HTERT RPE-1 (cell line): ENCODE data around the gene AUNIP.

Experiments used
- in situ Hi-C: fragments of 300-500 bp; cut with MboI; formaldehyde crosslinking; loops from 4 replicates; pipeline ENCODE4 v1.14.3; 2020; ENCODE audit warnings: low sequenced_read_pairs

AUNIP gene

DNA sequence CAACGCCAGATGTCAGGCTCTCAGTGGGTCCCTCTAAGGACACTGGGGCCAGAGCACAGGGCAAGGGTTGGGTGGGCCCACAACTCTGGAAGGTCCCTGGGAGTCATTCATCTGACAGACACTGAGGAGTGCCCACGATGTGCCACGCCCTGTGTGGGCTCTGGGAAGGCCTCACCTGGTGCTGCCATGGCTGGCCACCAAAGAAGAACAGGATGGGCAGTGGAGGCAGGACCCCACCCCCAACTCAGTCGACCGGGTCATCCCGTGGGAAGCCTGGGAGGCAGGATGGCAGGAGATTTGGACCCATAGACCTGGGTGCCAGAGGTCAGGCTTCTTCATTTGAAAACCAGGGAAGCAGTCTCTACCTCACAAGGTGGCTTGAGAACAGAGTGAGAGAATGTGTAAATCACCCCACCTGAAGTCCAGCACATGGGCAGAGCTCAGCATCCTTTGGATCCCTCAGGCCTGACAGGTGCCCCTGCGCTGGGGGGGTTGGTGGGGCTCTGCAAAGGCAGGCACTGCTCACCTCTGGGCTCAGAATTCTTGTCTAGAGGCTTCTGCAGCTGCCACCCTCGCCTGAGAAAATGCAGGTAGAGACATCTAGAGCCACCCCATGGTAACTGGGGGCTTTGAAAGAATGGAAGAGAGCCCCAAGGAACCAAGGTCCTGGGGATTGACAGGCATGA lies 60.4 kb downstream of the AUNIP start:
- in situ Hi-C loops: no loop called here

DNA sequence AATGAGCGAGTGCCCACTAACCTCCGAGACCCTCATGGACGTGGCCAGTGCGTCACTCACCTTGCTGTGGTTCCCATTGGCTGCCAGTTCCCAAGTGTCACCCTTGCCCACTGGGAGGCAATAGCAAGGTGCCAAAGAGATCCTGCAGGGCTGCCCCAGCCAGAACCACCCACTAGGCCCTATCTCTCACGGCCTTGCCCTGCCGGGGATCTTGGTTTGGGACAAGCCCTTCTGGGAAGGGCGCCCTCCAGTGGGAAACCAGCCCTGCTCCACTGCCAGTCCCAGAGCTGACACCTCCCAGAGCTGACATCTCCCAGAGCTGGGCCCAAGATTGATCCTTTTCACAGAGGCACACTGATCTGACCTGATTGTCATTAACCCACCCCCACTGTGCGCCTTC lies 61.3 kb downstream of the AUNIP start:
- in situ Hi-C loops: no loop called here

DNA sequence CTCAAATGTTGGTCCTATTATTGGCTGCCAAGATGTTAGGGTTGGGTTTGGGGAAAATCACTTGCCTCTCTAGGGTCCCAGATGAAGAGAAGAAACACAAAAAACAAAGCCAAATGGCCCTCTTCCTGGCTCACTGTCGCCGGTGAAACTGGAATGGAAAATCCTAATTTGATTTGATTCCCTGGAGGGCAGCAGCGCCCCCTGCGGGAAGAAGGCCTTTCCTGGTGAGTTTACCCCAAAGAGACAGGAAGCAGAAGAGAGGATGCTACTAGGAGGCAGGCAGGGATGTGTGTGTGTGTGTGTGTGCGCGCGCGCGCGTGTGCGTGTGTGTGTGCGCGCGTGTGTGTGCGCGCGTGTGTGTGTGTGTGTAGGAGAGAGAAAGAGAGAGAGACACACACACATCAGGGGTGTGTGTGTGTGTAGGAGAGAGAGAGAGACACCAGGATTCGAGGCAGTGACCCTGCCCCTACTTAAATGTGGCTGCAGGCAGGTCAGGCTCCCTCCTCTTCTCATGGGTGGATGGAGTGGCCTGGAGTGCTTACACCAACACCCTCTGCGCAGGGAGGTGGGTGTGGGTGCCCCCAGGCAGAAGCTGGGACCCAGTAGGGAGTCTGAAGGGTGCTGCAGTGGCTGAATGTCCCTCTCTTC lies 62.3 kb downstream of the AUNIP start:
- in situ Hi-C loops: no loop called here

DNA sequence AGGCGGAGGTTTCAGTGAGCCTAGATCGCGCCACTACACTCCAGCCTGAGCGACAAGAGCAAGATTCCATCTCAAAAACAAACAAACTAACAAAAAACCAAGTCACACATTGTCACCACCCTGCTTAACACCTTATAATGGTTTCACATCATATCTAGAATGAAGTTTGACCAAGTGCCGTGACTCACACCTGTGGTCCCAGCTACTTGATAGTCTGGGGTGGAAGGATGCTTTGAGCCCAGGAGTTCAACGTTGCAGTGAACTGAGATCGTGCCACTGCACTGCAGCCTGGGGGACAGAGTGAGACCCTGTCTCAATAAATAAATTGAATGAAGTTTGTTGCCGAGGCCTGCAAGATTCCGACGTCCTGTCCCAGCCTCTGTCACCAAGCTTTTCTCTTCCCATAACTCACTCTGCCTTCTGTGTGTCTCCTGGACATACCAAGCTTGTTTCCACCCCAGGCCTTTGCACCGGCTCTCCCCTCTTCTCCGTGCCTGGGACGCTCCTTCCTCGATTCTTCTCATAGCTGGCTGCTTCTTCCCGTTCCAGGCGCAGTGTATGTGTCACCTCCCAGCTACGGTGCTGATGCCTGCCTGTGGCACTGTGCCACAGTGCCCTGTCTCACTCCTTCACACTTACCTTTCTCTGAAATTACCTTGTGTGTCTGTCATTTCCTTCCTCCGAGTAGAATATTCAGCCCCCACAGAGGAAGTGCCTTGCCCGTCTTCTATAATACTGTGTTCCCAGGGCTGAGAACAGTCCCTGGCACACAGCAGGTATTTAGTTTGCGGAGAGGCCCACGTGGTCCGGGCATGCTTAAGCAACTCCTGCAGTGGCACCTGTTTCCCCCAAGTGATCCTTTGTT lies 63.1 kb downstream of the AUNIP start:
- in situ Hi-C loops: no loop called here

DNA sequence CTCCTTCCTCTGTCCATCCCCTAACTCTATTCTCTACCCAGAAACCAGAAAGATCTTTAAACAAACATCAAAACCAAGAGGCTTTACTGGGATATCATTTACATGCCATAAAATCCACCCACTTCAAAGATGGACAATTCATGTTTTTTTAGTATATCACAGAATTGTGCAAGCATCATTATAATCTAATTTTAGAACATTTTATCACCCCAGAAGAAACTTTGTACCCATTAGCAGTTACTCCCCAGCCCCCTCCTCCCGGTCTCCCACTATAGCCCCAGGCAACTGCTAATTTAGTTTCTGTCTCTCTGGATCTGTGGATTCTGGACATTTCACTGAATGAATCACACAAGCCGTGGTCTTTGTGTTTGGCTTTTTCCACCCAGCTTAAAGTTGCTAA lies 64.0 kb downstream of the AUNIP start:
- in situ Hi-C loops: no loop called here

DNA sequence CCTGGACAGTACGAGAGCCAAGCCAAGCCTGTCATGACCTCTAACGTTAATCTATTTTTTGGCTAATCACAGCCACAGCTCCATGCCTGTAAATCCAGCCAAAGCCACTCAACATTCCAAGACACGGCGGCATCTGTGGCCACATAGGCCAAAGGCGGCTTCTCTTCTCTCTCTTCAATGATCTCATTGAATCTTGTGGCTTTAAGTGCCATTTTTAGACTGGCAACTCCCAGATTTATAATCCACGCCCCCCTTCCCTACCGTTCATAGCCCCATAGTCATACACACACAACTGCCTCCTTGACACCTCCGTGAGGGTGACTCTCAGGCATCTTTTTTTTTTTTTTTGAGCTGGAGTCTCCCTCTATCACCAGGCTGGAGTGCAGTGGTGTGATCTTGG lies 64.9 kb downstream of the AUNIP start:
- in situ Hi-C loops: no loop called here

DNA sequence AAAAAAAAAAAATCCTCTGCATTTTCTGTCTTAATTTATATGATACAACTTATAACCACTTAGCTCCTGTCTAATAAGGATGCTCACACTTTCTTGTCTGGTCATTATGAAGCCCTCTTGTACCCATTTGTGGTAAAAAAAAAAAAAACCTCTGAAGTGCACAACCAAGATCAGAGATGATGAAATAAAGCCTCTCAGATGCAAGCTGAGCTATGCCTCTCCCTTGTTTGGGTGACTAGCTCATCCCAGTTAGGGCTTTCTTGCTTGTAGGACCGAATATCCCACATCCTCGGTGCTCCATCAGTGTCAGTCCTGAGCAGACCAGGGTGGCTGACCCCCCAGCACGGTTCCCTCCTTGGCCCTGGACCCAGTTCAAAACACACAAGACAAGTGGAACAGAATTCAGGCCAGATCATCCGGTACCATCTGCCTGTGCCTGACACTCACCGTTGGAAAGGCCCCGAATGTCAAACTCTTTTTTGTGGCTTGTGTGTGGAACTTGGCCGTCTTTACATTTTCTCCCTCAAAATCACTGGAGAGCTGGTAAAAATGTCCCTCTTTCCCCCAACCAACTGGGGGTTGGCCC lies 65.6 kb downstream of the AUNIP start:
- in situ Hi-C loops: no loop called here

DNA sequence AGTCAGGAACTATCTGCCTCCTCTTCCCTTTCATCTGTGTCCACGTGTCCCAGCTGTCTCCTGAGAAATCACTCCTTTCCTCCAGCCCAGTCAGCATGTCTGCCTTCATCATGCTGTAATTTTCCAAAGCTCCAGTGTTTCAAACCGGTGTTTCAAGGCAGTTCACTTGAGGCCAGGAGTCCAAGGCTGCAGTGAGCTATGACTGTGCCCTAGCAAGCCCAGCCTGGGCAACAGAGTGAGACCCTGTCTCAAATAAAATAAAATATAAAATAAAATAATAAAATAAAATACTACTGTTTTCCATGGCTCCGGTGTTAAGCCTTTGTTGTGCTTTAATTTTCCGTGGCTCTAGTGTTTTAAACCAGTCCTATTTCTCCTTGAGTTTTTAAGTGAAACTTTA lies 67.1 kb downstream of the AUNIP start:
- in situ Hi-C loops: no loop called here

DNA sequence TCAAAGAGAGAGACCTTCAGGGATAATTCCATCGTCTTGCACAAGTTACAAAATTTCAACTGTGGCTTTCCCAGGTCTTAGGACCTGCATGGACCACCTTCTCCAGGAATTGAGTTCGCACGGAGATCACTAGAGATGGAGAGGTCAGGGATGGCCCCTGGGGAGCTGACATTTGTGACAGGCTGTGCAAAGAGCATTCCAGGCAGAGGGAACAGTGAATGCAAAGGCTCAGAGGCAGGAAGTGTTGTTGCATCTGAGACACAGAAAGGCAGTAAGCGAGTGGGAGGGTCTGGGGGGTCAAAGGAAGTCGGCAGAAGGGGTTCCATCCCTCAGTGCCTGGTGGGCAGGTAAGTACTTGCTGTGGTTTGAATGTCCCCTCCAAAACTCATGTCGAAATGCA lies 68.8 kb downstream of the AUNIP start:
- in situ Hi-C loops: no loop called here

DNA sequence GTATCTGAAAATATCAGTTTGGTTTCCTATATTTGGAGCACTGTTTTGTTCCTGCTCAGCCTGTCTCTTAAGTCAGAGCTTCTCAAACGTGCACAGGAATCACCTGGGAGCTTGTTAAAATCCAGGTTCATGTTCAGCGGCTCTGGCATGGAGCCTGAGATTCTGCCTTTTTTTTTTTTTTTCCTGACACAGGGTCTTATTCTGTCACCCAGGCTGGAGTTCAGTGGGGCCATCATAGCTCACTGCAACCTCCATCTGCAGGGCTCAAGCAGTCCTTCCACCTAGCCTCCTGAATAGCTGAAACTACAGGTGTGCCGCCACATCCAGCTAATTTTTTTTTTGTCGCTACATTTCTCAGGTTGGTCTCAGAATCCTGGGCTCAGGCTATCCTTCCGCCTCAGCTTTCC lies 71.5 kb downstream of the AUNIP start:
- in situ Hi-C loops: no loop called here

DNA sequence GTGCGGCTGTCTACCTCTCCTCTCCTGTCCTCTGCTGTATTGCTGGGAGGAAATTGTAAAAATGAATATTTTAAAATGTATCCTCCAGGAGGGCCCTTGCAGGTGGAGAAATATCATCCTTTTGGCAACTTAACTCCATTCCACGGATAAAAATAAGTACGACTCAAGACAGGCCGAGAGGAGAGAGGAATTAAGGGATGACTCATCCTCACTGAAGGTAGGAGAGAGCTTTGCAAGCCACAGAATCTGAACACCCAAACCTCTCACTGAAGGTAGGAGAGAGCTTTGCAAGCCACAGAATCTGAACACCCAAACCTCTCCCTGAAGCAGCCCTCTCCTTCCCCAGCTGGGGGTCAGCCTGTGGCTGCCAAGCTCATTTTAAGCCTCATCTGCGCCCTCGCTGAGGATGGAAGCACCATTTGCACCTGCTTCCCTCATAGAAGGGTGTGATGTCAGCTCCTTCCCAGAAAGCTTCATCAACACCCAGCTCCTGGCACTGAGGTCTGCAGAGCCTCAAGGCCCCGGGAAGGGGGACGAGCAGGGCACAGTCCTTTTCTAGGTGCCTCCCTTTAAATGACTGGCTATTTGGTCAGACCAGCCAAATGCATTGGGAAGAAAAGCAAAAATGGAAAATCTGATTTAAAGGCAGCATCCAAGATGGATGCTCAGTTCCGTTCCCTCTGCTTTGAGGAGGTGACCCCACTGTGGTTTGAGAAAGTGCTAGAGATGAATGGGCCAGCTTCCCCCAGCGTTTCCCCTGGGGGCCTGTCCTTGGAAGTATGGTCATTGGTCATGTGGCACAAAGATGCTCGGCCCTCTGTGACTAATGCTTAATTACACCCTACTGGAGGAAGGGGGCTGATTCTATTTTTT lies 72.1 kb downstream of the AUNIP start:
- in situ Hi-C loops: no loop called here

DNA sequence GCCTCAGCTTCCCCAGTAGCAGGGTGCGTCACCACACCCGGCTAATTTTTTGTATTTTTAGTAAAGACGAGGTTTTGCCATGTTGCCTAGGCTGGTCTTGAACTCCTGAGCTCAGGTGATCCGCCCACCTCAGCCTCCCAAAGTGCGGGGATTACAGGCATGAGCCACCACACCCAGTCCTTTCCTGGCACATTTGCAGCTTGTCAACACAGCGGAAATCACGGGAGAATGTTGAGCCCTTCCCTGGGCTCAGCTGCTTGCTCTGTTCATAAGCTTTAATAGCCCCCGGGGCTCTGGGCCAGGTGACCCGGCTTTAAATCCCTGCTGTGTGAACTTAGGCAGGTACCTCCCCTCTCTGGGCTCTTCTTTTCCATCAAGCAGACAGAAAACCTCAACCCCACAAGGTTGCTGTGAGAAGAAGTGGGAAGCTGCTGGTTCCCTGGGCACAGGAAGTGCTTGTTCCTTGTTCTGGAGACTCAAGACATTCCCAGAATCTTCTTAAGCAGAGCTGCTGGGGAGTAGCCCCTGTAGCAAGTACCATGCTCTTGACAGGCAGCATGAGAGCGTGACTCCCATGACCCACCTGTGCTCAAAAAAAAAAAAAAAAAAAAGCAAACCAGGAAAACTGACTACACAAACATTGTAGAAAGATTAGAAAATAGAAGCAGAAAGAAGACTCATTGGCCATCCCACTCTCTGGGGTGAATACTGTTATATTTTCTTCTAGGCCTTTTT lies 73.8 kb downstream of the AUNIP start:
- in situ Hi-C loops: no loop called here

DNA sequence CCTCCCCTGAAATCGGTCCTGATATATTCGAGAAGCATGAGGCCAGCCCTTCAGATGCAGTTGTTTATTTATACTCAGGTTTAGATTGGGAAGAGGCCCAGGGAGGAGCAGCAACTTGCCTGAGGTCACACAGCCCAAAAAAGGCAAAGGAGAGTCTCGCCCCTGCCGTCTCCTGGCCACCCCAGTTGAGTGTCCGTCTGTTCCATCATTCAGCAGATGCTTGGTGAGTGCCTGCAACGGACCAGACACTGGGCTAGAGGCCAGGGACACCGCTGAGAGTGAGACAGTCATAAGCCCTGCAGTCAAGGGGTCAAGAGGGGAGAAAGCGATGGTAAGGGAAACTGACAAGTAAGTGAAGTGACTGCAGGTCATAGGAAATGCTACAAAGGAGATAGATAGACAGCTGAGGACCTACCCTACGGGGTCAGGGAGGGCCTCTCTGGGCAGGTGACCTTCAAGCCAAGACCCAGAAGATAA lies 74.6 kb downstream of the AUNIP start:
- in situ Hi-C loops: no loop called here
